ACC112 (cell line): ENCODE data around the gene DIO3.
"Not testable (repeated sequence)": the region's sequence is repeated elsewhere in the genome, so short reads cannot be mapped to it uniquely, and the experiment has no call there.

Experiments
- H2AFZ ChIP-seq: fragments of 200-600 bp; sonication (generic); one replicate; pipeline ENCODE4 v1.6.0; 2017; ENCODE audit warnings: antibody characterized with exemption, low read length; ENCODE audit not compliant: unreplicated experiment
- H3K27ac ChIP-seq: fragments of 200-600 bp; sonication (generic); 2 replicates; pipeline ENCODE4 v1.5.1; 2014; ENCODE audit warnings: low read depth, mild to moderate bottlenecking, antibody characterized with exemption, low read length, moderate library complexity
- H3K27me3 ChIP-seq: fragments of 200-600 bp; sonication (generic); 2 replicates; pipeline ENCODE4 v1.6.1; 2014; ENCODE audit warnings: mild to moderate bottlenecking, antibody characterized with exemption, low read length, moderate library complexity, mixed read lengths; ENCODE audit not compliant: insufficient read depth
- H3K36me3 ChIP-seq: fragments of 200-600 bp; sonication (generic); 2 replicates; pipeline ENCODE4 v1.6.1; 2016; ENCODE audit warnings: mild to moderate bottlenecking, antibody characterized with exemption, low read length, moderate library complexity, mixed read lengths; ENCODE audit not compliant: insufficient read depth
- H3K4me1 ChIP-seq: fragments of 200-600 bp; sonication (generic); one replicate; pipeline ENCODE4 v1.6.1; 2016; ENCODE audit warnings: low read length, mixed read lengths; ENCODE audit not compliant: insufficient read depth, unreplicated experiment, control insufficient read depth
- H3K4me3 ChIP-seq: fragments of 200-600 bp; sonication (generic); 2 replicates; pipeline ENCODE4 v1.5.1; 2014; ENCODE audit warnings: mild to moderate bottlenecking, low read depth, low read length
- H3K79me2 ChIP-seq: fragments of 200-600 bp; sonication (generic); one replicate; pipeline ENCODE4 v1.6.0; 2016; ENCODE audit warnings: low read length; ENCODE audit not compliant: control insufficient read depth, unreplicated experiment, insufficient read depth

DIO3 gene

DNA sequence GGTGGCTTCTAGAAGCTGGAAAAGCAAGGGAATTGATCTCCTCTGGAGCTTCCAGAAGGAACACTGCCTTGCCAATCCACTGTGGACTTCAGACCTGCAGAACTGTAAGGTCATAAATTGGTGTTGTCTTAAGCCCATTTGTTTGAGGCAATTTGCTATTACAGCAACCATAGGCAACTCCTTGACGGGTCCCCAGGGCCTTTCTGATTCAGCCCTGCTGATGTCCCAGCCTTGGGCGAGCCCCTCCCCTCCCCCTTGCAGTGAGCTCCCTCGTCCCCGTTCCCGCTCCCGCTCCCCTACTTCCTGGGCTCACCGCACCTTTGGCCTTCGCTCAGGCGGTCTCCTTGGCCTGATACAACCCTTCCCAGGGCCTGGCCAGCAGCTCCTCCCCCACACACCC lies 18.9 kb upstream of the DIO3 start:
- Histone ChIP-seq H3K27ac (no peak overlapping the region), H3K79me2 (no peaks in the 10 kb centered on the region), H3K27me3 (peaks cover 6% of the 10 kb centered on the region; the same call in 1 of the 2 replicates)

DNA sequence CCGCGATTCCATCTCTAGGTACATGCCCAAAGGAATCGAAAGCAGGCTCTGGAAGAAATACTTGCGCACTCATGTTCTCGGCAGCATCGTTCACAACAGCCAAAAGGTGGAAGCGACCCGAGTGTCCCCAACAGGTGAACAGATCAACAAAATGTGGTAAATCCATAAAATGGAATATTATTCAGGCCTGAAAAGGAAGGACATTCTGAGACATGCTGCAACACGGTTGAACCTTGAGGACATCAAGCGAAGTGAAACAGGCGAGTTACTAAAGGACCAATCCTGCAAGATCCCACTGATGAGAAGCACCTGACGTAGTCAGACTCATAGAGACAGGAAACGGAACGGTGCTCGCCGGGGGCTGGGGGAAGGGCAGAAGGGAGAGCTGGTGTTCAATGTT lies 17.5 kb upstream of the DIO3 start:
- Histone ChIP-seq H2AFZ (no peak overlapping the region), H3K4me1 (no peaks in the 10 kb centered on the region), H3K27me3 (peaks cover 6% of the 10 kb centered on the region; the same call in 1 of the 2 replicates), H3K36me3 (no peaks in the 10 kb centered on the region), H3K4me3 (no peak overlapping the region), H3K79me2 (no peaks in the 10 kb centered on the region), H3K27ac (no peak overlapping the region)

More for the DNA sequence above, 18.9 kb upstream of the DIO3 start:
- Histone ChIP-seq H3K4me3 (no peak overlapping the region), H3K36me3 (no peaks in the 10 kb centered on the region), H3K4me1 (no peaks in the 10 kb centered on the region), H2AFZ (no peak overlapping the region)

DNA sequence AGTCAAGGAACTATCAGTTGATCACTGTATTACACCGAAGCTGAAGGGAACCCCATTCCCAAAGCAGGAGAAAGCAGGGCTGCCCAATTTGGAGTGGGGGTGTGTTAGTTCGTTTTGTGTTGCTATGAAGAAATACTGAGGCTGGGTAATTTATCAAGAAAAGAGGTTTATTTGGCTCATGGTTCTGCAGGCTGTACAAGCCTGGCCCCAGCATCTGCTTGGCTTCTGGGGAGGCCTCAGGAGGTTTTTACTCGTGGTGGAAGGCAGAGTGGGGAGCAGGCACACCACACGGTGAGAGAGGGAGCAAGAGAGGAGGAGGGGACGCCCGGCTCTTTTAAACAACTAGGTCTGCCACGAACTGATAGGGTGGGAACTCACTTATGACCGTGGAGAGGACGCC lies 16.7 kb upstream of the DIO3 start:
- Histone ChIP-seq H3K4me1 (no peaks in the 10 kb centered on the region), H3K4me3 (no peak overlapping the region), H3K27ac (no peak overlapping the region), H2AFZ (no peak overlapping the region), H3K79me2 (no peaks in the 10 kb centered on the region), H3K27me3 (peaks cover 6% of the 10 kb centered on the region), H3K36me3 (no peaks in the 10 kb centered on the region)

DNA sequence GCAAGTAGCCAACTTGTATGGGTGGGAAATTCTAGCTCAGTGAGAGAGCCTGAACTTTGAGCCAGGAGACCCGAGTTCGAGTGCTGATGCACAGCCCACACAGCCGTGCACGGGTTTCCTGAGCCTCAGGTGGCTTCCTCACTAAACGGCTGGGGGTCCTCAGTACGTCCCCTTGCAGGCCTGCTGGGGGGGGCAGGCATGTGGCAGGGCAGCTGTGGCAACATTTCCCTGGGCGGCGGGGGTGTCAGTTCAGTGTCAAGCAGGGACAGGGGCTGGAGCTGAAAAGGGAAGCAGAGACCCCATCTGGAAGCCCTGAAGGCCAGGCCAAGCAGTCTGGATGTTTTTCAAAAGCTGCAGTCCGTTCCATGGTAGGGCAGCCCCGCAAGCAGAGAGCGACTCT lies 14.6 kb upstream of the DIO3 start:
- H3K79me2 ChIP-seq: no peaks in the 10 kb centered on the region
- no peak overlapping the region for H3K27ac ChIP-seq
- no peak overlapping the region for H3K4me3 ChIP-seq
- H3K36me3 ChIP-seq: no peaks in the 10 kb centered on the region
- no peaks in the 10 kb centered on the region for H3K4me1 ChIP-seq
- no peak overlapping the region for H2AFZ ChIP-seq
- peaks cover 6% of the 10 kb centered on the region for H3K27me3 ChIP-seq

DNA sequence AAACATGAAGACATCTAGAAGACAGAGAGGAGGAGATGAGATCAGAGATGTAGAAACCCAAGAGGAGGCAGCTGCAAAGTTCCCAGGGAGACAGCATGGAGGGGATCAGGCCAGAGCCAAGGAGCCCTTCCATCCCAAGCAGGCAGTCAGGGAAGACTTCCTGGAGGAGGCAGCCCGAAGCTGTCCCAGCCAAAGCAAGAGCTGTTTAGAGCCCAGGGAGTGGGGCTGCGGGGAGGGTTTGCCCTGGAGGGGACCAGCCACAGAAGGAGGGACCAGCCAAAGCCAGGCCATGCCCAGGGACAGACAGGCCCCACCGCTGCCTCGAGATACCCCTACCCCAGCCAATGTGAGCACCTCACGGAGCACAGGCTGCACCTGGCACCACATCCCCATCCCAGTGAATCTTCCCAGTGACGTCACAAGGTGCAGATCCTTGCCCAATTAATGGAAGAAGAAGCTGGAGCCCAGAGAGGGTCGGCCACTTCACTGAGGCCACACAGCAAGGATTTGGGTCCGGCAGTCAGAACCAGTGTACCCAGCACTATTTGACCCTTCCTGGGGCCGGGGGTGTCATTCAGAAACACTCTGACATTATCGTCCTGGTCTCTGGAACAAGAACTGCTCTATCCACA lies 14.1 kb upstream of the DIO3 start:
- Histone ChIP-seq H3K27me3 (peaks cover 6% of the 10 kb centered on the region), H3K79me2 (no peaks in the 10 kb centered on the region), H2AFZ (no peak overlapping the region), H3K27ac (no peak overlapping the region), H3K4me1 (no peaks in the 10 kb centered on the region), H3K36me3 (no peaks in the 10 kb centered on the region), H3K4me3 (no peak overlapping the region)

DNA sequence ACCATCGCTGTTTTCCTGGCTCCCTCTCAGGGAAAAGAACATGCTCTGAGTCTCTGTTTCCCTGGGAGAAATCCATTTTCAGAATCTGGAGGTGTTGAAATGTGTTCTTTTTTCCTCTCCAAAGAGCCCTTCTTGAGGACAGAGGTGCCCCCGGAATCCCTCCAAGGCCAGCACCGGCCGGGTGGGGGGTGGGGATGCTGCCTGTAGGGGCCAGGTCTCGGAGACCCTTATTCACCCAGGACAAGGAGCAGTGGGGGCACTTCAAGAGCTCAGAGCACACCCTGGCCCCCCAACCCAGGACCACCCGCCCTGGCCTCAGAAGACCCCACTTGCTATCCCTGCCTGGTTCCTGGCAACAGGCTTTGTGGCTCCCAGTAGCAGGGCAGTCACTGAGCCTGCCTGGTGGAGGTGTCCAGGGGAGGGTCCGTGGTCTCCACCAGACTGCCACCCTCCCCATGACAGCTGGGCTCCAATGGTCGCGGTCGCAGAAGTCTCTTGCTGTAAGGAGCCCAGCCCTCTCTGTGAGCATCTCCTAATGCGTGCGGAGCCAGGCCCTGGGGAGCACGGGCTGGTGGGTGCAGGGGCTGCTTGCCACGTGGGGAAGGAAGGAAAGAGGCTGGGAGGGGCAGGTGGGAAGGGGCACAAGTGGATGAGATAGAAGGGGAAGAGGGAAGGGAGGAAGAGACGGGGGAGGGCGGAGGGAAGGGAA lies 13.2 kb upstream of the DIO3 start:
- no peak overlapping the region for H3K4me3 ChIP-seq
- H3K4me1 ChIP-seq: no peaks in the 10 kb centered on the region
- no peak overlapping the region for H3K27ac ChIP-seq
- H3K36me3 ChIP-seq: no peaks in the 10 kb centered on the region
- no peak overlapping the region for H2AFZ ChIP-seq
- H3K79me2 ChIP-seq: no peaks in the 10 kb centered on the region
- peaks cover 6% of the 10 kb centered on the region for H3K27me3 ChIP-seq

DNA sequence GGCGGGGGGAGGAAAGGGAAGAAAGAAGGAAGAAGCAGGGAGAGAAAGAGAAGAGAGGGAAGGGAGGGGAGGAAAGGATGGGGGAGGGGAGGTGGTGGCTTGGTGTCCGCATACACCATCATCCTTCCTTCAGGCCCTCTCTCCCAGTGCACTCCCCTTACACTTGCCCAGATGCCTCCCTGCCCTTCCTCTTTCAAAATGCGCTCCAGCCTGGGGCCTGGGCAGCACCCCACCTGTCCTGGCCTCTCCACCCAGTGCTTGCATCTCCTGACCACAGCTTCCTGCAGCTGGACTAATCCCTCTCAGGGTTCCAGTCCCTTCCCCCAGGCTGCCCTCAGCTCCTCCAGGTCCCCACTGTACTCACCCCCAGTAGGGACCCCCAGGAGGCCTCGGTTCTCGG lies 12.6 kb upstream of the DIO3 start:
- Histone ChIP-seq H3K27ac (no peak overlapping the region), H2AFZ (no peak overlapping the region), H3K36me3 (no peaks in the 10 kb centered on the region)

DNA sequence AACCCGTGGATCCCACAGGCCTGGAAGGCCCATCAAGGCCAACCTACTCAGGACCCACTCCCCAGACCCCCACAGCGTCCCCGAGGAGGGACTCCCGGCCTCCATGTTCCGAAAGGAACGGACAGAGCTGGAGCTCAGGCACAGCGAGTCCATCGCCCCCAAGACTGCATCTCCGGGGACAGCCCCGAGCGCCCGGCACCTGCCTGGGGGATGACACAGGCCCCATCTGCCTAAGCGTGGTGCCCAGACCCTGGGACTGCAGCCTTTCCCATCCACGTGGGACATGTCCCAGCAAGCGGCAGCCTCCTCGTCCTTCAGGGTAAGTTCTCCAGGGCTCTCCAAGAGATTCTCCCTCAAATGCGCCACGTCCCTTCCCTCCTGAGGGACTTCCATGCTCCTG lies 12.1 kb upstream of the DIO3 start:
- Histone ChIP-seq H3K27ac (no peak overlapping the region), H3K4me1 (no peaks in the 10 kb centered on the region), H3K27me3 (peaks cover 6% of the 10 kb centered on the region), H2AFZ (no peak overlapping the region), H3K79me2 (no peaks in the 10 kb centered on the region), H3K36me3 (no peaks in the 10 kb centered on the region), H3K4me3 (no peak overlapping the region)

More for the DNA sequence above, 12.6 kb upstream of the DIO3 start:
- H3K27me3 ChIP-seq: peaks cover 6% of the 10 kb centered on the region
- H3K79me2 ChIP-seq: no peaks in the 10 kb centered on the region
- no peaks in the 10 kb centered on the region for H3K4me1 ChIP-seq
- no peak overlapping the region for H3K4me3 ChIP-seq

DNA sequence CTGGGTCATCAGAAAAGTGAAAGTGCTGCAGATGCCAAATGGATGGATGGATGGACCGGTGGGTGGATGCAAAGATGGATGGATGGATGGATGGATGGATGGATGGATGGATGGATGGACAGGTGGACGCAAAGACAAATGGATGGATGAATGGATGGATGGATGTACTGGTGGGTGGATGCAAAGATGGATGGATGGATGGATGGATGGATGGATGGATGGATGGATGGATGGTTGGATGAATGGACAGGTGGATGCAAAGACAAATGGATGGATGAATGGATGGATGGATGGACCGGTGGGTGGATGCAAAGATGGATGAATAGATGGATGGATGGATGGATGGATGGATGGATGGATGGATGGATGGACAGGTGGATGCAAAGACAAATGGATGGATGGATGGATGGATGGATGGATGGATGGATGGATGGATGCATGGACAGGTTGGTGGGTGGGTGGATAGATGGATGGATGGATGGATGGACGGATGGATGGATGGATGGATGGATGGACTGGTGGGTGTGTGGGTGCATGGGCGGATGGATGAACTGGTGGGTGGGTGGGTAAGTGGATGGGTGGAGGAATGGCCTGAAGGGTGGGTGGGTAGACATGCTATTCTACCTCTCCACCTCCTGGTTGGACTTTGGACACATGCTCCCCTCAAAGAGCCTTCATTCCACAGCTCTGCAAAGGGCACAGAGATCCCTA lies 10.9 kb upstream of the DIO3 start:
- not testable (repeated sequence) for H3K4me1 ChIP-seq, H3K79me2 ChIP-seq, H3K27ac ChIP-seq, H2AFZ ChIP-seq, H3K4me3 ChIP-seq, H3K36me3 ChIP-seq, H3K27me3 ChIP-seq

DNA sequence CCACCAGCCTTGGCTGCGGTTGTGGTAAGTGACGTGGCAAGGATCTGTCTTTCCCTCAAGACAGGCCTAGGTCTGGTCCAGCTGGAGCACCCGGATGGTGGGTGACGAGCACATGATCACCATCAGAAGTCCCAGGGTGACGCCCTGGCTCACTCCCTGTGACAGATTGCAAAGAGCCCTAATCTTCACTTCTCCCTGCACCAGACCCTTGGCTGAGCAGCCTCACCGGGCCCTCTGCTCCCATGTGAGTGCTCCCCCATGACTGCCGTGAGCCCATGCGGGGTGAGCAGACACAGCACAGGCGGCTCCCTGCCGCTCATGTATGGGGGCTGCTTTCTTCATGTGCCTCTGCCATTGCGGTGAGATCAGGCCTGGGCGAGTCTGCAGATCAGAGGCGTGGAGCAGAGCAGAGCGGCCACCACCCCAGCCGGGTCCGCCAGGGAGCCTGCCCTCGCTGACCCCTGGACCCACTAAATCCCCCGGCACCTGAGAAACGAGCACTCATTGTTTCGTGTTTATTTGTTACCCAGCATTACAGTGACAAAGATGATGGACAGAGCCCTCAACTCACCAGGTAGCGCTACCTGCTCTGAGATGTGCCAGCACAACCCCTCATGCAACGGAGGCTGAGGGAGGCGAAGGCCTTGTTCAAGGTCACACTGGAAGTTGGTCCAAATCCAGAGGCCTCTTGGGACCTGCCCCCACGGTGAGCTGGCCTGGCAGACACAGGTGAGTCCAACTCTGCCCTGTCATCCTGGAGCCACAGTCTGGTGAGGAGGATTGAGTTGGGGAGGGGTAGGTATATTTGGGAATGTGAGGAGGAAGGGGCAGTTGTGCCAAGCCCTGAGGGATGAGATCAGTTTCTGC lies 9.3 kb upstream of the DIO3 start:
- Histone ChIP-seq H3K36me3 (no peaks in the 10 kb centered on the region), H3K79me2 (no peaks in the 10 kb centered on the region), H3K27me3 (peaks cover 5% of the 10 kb centered on the region), H3K4me1 (no peaks in the 10 kb centered on the region), H3K27ac (no peak overlapping the region), H2AFZ (no peak overlapping the region), H3K4me3 (no peak overlapping the region)
